Hematopoietic multipotent progenitor cell treated with erythropoietin and hydrocortisone succinate and interleukin-3 and kit ligand, for 8 days (in vitro differentiated cells): ENCODE results near the gene RREB1.

Experiments used
- DNase-seq: peaks from one replicate; pipeline ENCODE4 v3.0.0-alpha.2; 2015

RREB1 gene, protein sequence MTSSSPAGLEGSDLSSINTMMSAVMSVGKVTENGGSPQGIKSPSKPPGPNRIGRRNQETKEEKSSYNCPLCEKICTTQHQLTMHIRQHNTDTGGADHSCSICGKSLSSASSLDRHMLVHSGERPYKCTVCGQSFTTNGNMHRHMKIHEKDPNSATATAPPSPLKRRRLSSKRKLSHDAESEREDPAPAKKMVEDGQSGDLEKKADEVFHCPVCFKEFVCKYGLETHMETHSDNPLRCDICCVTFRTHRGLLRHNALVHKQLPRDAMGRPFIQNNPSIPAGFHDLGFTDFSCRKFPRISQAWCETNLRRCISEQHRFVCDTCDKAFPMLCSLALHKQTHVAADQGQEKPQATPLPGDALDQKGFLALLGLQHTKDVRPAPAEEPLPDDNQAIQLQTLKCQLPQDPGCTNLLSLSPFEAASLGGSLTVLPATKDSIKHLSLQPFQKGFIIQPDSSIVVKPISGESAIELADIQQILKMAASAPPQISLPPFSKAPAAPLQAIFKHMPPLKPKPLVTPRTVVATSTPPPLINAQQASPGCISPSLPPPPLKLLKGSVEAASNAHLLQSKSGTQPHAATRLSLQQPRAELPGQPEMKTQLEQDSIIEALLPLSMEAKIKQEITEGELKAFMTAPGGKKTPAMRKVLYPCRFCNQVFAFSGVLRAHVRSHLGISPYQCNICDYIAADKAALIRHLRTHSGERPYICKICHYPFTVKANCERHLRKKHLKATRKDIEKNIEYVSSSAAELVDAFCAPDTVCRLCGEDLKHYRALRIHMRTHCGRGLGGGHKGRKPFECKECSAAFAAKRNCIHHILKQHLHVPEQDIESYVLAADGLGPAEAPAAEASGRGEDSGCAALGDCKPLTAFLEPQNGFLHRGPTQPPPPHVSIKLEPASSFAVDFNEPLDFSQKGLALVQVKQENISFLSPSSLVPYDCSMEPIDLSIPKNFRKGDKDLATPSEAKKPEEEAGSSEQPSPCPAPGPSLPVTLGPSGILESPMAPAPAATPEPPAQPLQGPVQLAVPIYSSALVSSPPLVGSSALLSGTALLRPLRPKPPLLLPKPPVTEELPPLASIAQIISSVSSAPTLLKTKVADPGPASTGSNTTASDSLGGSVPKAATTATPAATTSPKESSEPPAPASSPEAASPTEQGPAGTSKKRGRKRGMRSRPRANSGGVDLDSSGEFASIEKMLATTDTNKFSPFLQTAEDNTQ (N-terminal part only)

DNA sequence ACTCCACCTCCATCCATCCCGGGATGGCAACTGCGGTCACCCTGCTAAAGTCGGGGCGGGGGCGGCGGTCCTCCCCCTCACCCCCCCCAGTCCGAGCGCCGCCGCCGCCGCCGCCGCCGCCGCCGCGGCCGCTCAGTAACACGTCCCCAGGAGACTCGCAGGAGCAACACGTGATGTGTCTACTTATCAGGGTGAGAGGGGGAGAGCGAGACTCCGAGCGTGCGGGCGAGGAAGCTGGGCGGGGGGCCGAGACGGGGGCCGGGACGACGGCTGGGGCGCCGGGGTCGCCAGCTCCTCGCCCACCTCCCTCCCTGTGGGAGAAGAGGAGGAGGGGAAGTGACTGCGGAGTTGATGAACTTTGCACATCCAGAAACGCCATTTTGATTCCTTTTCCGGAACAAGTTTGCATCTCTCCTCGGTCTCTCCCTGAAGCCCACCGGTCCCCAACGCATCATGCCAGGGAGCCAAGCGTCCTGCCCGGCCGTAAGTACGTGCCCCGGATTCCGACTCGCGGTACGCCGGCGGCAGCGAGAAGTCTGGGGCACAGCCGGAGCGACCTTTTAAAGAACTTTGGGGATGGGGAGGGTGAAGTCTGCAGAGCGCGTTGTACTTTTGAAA, at the start of gene RREB1:
TSS of gene RREB1 (plus strand) at position 384 of the 618 bp plus-strand sequence. CDS start 73,951 bp downstream, outside the sequence.
- peak; percentile 86 for DNase-seq

DNA sequence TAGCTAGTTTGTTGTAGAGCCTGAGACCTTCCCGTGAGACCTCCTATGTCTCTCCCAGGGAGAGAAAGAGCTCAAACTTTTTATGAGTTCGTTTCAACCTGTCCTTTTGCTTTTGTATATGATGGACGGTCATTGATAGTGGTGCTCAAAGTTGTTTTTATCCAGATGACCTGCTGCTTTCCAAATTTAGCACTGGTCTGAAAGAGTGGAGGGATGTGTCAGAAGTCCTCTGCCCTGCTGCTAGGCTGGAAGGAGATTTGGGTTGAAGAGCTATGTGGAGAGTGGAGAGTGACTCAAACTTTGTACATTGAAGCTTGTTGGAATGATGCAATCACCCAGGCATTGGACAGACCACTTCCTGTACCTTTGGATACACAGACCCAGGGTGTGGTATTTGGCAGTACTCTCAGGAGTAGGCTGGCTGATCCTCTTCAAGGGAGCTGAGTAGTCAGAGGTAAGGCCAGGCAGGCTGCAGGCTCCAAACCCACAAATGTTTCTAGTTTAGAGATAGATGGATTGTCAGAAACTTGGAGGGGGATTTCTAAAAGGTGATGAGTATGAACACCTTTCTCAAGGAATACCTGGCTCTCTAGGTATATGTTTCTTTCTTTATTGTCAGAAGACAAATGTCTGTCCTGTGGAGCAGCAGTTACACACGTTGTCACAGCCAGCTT, 49.4 kb upstream of the RREB1 start:
- peak; percentile 94 for DNase-seq

DNA sequence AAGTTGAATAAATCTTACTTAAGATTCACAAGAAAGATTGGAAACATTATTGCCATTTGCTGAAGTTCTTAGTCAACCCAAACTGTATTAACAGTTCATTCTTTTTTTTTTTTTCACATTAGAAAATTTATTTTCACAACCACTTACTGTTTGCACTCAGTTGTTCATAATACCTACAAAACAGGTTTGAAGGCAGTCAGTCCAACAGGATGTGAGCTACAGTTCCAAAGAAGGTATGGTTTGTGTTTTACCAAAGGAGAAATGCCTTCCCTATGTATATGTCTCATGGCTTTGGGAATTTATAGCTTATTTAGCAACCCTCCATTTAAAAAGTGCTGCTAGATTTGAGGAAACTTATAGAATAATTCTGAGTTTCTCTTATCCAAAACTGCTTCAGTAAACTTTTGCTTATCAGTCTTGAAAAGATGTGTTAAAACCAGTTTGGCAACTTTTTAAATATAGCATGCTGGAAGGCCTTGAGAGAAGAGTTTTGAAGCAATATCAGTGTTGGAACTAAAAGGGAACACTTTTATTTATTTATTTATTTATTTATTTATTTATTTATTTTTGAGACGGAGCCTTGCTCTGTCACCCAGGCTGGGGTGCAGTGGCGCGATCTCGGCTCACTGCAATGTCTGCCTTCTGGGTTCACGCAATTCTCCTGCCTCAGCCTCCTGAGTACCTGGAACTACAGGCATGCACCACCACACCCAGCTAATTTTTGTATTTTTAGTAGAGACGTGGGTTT, 46.8 kb upstream of the RREB1 start:
- DNase-seq = peak; percentile 29

DNA sequence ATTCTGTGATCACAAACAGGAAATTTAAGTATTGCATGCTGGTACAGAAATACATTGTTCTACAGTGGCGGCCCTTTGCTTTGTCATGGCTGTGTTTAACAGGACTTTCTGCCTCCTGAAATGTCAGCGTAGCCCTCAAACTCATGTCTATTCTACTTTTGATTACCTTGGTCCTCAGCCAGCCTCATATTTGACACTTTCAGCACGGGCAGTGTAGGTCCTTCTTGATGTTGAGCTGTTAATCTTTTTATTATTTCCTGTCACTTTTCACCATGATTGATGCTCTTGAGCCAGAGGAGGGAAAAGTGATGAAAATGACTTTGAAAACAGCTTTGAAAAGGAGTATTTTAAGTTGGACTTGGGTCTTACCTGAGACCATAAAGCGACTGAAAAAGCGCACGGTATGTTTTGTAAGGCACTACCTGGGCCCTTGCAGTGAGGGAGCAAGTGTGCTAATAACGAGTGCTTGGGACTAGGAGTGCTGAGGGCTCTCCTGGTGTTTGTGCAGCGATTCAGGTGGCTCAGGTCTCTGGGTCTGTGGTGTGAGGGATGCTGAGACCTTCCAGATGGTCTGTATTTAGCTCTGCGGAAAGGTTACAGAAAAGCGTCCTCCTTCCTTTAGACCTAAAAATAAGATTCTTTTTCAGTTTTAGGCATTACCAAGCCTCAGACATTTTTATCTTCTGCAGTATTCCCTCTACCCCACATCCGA, 45.2 kb upstream of the RREB1 start:
- DNase-seq = no peak

DNA sequence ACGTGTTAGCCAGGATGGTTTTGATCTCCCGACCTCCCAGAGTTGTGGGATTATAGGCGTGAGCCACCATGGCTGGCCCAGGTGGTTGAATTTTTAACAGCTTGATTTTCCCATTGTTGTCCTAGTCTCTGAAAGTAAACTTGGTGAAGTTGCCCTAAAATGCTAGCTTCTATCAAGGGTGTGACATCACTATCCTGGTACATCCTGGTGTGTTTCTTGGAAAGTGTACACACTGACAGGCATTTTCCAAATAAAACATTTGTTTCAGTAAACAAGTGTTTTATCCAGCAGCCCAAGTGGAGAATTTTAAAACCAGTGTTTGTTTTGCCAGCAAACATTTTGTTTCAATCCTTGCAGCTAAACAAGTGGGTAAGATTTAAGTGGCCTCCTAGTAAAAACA, 40.5 kb upstream of the RREB1 start:
- DNase-seq = no peak

DNA sequence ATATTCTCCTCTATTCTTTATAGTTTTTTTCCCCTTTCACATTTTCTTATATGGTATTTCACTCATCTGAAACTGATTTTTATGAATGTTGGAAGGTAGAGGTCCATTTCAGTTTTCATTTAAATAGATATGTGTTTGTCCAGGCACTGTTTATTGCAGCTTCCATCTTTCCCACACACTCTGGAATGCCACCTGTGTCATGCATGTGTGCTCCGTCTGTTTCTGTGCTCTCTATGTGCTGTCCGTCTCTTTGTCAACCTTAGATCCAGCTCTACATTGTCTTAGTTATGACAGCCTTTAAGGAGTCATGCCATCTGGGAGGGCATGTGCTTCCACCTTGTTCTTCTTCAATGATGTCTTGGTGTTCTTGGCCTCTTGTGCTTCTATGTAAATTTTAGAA, 36.4 kb upstream of the RREB1 start:
- no peak for DNase-seq

DNA sequence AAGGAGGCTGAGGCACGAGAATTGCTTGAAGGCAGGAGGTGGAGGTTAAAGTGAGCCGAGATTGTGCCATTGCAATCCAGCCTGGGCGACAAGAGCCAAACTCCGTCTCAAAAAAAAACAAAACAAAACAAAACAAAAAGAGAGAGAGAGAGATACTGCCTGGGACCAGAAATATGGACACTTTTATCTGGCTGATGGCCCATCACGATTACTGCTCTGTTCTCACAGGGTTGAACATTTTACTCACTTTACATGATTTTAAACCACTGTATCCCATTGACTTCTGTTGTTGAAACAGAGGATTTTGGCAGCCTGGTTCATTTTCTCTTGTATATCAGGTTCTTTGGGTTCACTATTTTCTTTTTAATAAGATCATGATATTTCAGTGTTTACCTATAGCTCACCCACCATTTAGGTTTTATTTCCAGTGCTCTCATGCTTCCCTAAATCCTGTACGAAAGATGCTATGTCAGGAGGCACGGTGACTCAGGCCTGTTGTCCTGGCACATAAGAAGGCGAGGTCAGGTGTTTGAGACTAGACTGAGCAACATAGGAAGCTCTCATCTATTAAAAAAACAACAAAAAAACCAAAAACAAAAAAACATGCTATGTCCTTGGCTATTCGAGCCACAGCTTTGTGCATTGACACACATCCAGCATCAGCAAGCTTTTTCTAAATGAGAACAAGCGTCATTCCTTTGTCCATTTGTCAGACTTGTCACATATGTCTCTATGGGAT, 34.5 kb upstream of the RREB1 start:
- no peak for DNase-seq

DNA sequence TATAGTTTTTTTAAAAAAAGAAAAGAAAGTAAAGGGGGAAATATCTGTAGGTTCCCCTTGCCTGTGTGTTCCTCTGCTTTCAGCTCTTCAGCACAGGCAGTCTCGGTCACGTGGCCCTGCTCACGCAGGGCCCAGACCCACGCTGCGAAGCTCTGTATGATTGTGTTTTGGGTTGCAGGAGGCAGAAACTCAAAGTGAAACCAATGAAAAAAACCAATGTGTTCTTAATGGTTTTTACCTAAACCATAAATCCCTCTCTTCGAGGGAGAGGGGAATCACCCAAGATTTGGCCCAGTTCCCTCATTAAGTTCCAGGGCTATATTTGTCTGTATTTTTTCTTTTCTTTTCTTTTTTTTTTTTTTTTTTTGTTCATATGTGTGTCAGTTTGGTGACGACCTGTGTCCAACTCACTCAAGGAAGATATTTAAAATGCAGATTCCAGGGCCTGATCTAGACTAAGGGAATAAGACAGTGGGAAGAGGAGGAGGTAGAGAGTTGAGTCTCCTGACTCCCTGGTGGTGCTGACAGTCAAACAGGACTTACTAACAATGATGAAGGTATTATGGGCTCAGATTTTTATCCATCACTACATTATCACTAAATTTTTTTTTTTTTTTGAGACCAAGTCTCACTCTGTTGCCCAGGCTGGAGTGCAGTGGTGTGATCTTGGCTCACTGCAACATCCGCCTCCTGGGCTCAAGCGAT, 33.8 kb upstream of the RREB1 start:
- no peak for DNase-seq

DNA sequence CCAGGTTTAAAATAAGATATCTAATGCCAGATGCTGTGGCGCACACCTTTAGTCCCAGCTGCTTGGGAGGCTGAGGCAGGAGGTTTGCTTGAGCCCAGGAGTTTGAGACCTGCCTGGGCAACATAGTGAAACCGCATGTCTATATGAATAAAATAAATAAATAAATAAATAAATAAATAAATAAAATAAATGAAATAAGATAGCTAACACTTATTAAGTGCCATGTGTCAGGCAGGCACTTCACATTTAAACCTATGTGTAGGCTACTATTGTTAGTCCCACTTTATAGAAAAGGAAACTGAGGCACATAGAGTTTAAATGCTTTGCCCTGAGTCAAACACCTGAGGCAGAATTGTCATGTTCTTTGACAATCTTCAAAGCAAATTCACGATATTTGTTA, 32.9 kb upstream of the RREB1 start:
- no peak for DNase-seq

DNA sequence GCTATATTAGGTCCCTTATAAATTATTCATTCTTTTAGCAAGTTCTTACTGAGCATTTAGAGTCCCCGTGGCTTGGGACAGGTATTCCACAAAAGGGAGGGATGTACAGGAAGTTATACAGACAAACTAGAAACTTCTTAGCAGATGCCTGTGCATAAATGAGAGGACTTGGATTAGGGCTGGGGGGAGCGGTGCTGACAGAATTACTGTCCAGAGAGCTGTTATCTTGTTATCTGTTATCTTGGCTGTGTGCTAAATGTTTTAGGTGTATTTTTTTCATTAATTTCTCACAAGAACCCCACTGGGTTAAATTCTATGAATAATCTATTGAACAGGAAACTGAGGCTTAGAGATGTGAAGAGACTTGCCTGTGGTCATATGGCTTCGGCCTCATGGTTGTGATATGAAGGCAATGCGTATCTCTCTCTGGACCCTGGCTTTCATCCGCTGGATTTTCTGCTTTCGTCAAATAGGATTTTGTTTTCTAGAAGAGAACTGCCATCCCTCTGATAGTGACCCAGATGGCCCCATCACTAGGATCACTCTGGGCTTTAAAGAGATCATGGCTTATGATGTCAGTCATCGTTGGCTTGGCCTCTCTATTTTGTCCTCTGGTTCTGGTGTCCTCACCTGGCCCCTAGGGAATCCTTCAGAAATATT, 32.3 kb upstream of the RREB1 start:
- DNase-seq = no peak

DNA sequence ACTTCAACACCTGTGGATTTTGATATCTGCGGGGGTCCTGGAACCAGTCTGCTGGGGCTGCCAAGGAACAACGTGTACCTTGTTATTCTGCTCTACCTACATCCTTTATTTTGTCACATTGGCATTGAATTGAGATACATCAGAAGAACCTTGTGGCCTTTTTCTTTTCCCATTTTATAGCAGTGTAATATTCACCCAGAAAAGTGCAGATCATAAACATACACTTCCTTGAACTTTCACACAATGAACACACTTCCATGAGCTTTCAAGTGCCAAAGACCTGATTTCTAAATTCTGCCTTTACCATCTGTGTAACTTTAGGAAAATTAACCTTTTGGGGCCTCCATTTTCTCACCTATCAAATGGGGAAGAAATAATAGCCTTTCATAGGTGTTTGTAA, 29.9 kb upstream of the RREB1 start:
- DNase-seq = no peak

DNA sequence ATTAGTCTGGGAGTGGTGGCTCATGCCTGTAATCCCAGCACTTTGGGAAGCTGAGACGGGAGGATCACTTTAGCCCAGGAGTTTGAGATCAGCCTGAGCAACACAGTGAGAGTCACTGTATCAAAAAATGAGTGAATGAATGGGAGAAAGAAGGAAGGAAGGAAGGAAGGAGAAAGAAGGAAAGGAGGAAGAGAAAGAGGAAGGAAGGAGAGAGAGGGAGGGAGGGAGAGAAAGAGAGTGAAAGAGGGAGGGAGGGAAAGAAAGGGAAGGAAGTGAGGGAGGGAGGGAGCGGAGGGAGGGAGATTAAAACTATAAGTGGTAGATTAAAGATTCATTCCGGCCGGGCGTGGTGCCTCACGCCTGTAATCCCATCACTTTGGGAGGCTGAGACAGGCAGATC, 28.9 kb upstream of the RREB1 start:
- no peak for DNase-seq

DNA sequence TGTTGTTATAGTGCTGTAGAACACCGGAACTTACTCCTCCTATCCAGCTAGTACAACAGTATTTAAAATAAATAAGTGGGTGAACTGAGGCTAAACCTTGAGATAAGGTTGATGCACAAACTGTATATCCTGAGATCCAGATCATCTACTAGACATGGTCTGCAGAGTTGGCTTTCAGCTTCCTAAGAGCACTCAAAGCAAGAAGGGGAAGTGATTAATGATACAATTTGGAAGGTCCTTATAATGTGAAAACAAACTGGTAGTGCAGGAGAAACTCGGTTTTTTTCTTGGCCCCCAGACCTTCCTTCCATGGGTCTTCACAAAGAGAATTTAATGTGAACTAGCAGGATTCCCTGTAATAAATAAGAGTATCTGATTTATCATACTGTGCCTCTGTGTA, 27.4 kb upstream of the RREB1 start:
- no peak for DNase-seq

DNA sequence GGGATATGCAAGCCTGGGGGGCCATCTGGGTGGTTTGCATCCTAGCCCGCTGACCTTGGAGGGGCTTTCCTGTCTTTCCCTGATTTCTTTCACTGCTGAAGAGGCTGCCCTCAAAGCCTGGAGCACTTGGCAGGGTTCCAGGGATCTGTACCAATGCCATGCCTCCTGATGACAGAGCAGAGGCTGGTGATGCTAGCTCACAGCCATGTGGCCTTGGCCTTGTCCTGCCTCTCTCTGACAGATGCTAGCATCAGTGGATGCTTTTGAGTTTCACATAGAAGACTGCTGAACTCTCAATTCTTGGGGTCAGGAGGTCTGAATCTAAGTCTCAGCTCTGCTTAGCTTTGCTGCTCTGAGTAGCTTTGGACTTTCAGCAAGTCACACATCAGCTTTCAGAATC, 21.9 kb upstream of the RREB1 start:
- peak; percentile 61 for DNase-seq

DNA sequence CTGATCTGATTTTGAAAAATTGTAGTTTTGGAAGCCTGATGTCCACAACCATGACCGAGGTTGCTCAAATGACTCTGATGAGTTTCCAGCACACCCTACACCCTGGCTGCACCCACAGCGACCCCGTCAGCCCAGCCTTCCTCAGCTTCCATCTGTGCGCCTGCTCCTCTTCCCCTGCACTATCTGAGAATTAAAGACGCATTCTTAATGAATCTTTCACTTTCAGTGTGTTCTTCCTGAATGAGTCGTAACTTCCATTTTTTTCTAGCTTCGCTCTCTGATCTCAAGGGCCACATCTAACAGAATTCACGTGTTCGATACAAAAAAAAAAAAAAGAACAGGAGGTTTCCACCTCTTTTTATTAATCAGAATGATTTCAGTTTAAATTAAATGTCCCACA, 21.3 kb upstream of the RREB1 start:
- DNase-seq = peak; percentile 69

DNA sequence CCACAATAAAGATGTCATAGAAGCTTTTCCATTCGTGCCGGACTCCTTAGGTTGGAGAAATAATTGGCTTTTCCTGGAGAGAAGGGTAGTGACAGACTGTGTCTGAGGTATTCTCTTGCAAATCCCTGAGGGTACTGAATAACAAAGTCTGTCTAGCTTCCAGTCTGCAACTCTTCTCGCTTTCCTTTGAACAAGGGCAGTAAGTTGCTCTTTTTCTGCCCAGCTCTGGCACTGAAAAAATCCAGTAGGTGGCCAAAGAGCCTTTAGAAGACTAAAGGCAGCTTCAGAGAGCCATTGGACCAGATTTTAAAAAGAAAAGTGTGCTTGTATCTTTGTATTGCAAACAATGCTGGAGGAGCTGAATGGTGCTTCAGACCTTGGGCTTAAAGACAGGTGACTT, 20.7 kb upstream of the RREB1 start:
- DNase-seq = peak; percentile 62

DNA sequence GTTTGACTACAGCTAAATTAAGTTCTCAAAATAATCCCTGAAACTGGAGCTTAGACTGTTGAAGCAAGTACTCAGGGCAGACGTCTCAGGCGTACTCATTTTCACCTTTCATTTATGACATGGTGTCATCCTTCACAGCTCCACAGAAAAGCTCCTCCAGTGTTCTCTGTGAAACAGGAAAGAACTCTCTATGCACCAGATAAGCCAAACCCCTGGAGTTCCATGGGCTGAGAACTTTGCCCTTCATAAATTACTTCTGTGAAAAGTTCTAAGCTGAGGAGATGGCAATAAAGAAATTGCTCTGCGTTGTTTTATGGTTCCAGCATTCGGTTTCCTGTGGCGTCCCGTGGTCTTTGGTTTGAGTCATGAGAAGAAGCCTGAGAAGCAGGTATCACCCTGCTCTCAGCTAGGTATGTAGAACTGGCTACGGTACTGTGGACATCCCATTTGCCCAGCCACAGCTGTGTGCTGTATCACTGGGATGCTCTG, 20.2 kb upstream of the RREB1 start:
- no peak for DNase-seq

DNA sequence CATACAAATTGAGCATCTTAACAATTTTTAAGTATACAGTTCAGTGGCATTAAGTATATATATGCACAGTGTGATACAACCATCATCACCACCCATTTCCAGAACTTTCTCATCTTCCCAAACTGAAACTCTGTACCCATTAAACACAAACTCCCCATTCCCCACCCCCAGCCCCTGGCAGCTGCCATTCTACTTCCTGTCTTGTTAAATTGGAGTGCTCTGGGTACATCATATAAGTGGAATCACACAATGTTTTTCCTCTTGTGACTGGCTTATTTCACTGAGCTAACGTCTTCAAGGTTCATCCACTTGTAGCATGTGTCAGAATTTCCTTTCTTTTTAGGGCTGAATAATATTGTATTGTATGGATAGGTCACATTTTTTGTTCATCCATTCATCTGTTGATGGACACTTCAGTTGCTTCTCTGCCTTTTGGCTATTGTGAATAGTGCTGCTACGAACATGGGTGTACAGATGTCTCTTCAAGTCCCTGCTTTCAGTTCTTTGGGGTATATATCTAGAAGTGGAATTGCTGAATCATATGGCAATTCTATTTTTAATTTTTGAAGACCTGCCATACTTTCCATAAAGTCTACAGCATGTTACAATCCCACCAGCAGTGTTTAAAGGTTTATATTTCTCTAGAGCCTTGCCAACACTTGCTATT, 19.6 kb upstream of the RREB1 start:
- DNase-seq = no peak
